ENCODE measurements around the gene RBM33.

Gene RBM33

DNA sequence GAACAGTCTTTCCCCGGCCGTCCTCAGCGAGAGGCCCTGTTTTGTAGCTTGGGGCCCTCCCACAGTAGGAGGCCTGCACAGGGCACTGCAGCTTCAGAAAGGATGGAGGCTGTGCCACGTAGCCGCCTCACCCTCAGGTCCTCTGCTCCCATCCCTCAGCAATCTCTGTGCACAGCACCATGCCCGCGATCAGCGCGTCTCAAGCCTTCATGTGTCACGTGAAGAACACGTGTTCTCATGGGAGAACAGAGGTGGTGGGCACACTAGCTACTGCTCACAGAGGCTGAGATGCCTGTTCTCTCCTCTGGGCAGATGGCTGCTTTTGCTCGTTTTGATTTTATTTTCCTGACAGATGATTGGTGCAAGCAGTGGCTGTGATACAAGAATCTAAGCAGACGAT is 176.3 kb downstream of the RBM33 start:
- TF ChIP-seq, protein P1, sequence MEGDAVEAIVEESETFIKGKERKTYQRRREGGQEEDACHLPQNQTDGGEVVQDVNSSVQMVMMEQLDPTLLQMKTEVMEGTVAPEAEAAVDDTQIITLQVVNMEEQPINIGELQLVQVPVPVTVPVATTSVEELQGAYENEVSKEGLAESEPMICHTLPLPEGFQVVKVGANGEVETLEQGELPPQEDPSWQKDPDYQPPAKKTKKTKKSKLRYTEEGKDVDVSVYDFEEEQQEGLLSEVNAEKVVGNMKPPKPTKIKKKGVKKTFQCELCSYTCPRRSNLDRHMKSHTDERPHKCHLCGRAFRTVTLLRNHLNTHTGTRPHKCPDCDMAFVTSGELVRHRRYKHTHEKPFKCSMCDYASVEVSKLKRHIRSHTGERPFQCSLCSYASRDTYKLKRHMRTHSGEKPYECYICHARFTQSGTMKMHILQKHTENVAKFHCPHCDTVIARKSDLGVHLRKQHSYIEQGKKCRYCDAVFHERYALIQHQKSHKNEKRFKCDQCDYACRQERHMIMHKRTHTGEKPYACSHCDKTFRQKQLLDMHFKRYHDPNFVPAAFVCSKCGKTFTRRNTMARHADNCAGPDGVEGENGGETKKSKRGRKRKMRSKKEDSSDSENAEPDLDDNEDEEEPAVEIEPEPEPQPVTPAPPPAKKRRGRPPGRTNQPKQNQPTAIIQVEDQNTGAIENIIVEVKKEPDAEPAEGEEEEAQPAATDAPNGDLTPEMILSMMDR (conservative IDR thresholded peaks at IDR 0.05): no peak
- TF ChIP-seq ZFX (IDR thresholded peaks at IDR 0.05): no peak
- no peak overlapping the region for H3K27ac ChIP-seq

DNA sequence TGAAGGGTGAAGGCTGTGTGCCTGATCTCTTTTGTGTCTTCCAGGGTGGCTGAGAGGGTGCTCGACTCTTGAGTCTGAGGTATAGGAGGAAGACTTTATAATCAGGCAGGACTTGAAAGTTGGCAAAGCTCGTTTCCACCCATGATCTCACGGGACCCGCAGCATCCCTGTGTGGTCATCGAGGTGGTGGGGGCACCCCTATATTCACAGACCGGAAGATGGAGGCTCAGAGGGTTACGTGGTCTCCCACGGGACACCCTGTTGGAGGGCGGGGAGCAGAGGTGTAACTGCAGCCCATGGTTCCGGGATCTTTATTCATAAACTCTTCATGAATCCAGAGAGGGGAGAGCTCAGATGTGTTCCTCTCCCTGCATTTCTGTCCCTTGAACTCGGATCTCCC is 177.4 kb downstream of the RBM33 start:
- no peak for TF ChIP-seq ZFX (IDR thresholded peaks at IDR 0.05)
- TF ChIP-seq, protein P1 (conservative IDR thresholded peaks at IDR 0.05): no peak

GRCh38 chr7:155824227-155824886 is 179.9 kb downstream of the RBM33 start:
- TF ChIP-seq ZFX (IDR thresholded peaks at IDR 0.05): no peak
- TF ChIP-seq, protein P1 (conservative IDR thresholded peaks at IDR 0.05): no peak
- no peak overlapping the region for H3K27ac ChIP-seq

More for the DNA sequence above, 177.4 kb downstream of the RBM33 start:
- H3K27ac ChIP-seq: no peak overlapping the region

DNA sequence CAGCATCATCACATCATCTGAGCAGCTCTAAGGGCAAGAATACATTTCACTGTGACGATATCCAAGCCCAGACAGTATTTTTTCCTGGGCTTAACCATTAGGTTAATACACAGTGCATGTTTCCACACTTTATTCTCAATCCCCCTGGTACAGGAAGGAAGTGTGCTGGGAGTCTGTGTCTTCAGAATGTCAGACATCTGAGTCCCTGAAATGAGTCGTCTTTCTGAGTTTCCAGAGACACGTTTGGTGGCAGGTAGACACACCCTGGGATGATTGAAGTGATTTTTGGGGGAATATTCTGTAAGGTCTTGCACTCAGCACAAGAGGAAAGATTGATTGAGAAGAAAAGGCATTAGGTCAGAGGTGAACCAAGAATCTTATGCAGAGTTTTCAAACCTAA is 180.9 kb downstream of the RBM33 start:
- H3K27ac ChIP-seq: no peak overlapping the region
- TF ChIP-seq, protein P1 (conservative IDR thresholded peaks at IDR 0.05): no peak
- TF ChIP-seq ZFX (IDR thresholded peaks at IDR 0.05): no peak

DNA sequence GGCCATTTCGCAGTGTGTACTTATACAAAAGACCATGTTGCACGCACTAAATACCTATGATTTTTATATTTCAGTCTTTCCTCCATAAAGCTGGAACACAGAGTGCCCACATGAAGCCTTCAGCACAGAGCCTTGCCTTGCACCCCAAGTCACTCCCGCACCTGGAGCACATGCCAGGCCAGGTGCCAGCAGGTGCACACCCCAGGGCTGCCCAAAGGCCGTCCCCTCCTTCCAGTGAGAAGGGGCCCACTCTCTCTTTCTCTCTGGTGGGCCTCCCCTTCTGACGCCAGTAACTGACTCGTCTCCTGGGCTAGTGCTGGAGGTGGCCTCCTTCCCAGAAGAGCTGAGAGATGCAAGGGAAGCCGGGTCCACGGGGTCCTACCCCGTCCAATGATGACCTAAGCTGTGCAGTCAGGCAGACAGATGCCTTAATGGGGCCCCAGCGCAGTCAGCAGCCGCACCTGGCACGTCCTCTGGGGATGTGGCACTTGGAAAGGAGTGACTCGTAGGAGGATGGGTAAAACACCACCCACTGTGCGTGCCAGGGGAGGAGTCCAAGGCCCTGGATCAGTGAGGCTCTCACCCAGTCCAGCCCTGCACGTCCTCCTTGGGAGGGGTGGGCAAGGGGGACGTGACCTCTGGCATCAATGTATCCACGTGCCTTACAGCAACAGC is 185.5 kb downstream of the RBM33 start:
- H3K27ac ChIP-seq: no peak overlapping the region

More for the DNA sequence above, 185.5 kb downstream of the RBM33 start:
- TF ChIP-seq ZFX (IDR thresholded peaks at IDR 0.05): no peak
- TF ChIP-seq, protein P1 (conservative IDR thresholded peaks at IDR 0.05): no peak

Measured in C4-2B (cell line).